Cardiac muscle cell (in vitro differentiated cells and primary cell): ENCODE results near the gene TSPAN9. TPM values are rescaled to one million over a fixed set of nuclear protein-coding genes. Genes with fewer than 3 reads are reported as not detected.

ENCODE experiments used
- DNase-seq, 2 donors: peaks; one replicate each; pipeline versions ENCODE4 v3.0.0 to v3.0.0-alpha.2; 2010 to 2017; ENCODE audit warnings: low read depth in 1 of 2, low spot score in 1 of 2
- H3K27ac ChIP-seq: fragments of 200-600 bp; sonication (generic); 2 replicates; pipeline ENCODE4 v1.5.1; 2016
- H3K27me3 ChIP-seq: fragments of 200-600 bp; sonication (generic); 2 replicates; pipeline ENCODE4 v1.6.0; 2016; ENCODE audit warnings: control low read depth
- H3K36me3 ChIP-seq: fragments of 200-600 bp; sonication (generic); 2 replicates; pipeline ENCODE4 v1.5.1; 2016; ENCODE audit warnings: control low read depth
- H3K4me1 ChIP-seq: fragments of 200-600 bp; sonication (generic); 2 replicates; pipeline ENCODE4 v1.8.1; 2017; ENCODE audit warnings: low read depth, mild to moderate bottlenecking, mixed run types
- H3K4me3 ChIP-seq: fragments of 200-600 bp; sonication (generic); 2 replicates; pipeline ENCODE4 v1.5.1; 2016; ENCODE audit warnings: mild to moderate bottlenecking
- H3K9me3 ChIP-seq: fragments of 200-600 bp; sonication (generic); 2 replicates; pipeline ENCODE4 v1.5.1; 2017; ENCODE audit warnings: low read depth, mild to moderate bottlenecking, control low read depth
- polyA plus RNA-seq: library from polyadenylated mRNA; unstranded; fragments of >200 nt; fragmentation: Nextera tagmentation; extraction: Ambion mirVana; gene quantifications from 2 replicates; pipeline ENCODE4 v1.2.1, GENCODE V29; 2016
- total RNA-seq: library from RNA; depleted of rRNA; stranded (reverse); fragments of >200 nt; gene quantifications from 2 replicates; pipeline ENCODE4 v1.2.3, GENCODE V29; 2016
- TF ChIP-seq, protein P1 (sequence below): IDR thresholded peaks from 2 replicates; pipeline ENCODE4 v1.5.1; 2012; ENCODE audit warnings: low read depth, mild to moderate bottlenecking, low read length

TSPAN9 gene
- total and polyA plus RNA-seq, 2 experiments from 2014 or later, result 13.3 to 199 TPM

DNA sequence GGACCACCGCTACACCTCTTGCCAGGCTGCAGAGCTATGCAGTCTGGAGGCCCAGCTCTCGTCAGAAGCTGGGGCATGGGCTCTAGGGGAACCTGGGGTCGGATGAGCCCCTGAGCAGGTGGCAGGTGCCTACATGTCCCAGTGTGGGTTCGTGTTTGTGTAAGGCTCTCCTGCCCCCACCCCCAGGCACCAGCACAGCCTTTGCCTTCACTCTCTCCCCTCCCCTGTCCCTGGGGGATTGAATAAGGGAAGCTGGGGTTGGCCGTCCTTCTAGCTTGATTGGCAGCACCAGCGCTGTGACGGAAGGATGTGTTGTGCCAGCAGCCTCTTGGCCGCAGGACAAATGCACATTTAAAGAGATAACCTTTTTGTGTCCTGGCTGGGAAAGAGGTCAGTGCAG is 34.8 kb upstream of the TSPAN9 start:
- no peaks in the 10 kb centered on the region for H3K27me3 ChIP-seq
- H3K36me3 ChIP-seq, result peaks cover 3% of the 10 kb centered on the region
- no peaks in the 10 kb centered on the region for H3K4me1 ChIP-seq
- TF ChIP-seq, protein P1, sequence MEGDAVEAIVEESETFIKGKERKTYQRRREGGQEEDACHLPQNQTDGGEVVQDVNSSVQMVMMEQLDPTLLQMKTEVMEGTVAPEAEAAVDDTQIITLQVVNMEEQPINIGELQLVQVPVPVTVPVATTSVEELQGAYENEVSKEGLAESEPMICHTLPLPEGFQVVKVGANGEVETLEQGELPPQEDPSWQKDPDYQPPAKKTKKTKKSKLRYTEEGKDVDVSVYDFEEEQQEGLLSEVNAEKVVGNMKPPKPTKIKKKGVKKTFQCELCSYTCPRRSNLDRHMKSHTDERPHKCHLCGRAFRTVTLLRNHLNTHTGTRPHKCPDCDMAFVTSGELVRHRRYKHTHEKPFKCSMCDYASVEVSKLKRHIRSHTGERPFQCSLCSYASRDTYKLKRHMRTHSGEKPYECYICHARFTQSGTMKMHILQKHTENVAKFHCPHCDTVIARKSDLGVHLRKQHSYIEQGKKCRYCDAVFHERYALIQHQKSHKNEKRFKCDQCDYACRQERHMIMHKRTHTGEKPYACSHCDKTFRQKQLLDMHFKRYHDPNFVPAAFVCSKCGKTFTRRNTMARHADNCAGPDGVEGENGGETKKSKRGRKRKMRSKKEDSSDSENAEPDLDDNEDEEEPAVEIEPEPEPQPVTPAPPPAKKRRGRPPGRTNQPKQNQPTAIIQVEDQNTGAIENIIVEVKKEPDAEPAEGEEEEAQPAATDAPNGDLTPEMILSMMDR, result no peak
- no peak overlapping the region for H3K27ac ChIP-seq
- no peak for DNase-seq
- no peak overlapping the region for H3K4me3 ChIP-seq
- H3K9me3 ChIP-seq, result no peaks in the 10 kb centered on the region

DNA sequence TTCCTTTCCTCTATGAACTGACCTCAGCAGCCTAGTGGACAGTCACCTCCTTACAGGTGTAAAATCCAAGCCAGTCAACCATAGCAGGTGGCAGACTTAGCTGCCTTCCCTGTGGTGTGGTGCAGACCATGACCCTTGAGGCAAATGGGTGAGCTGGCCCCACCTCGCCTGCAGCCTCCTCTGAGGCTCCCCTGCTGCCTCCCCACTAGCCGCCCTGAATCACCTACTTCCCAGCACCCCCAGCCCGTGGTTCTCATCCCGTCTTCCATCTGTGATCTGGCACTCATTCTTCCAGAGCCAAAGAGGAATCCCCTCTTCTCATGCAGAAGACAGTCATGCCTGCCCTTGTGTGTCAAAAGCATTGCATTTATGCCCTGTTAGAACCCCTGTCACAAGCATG is 34.4 kb upstream of the TSPAN9 start:
- TF ChIP-seq, protein P1, result no peak
- no peak for DNase-seq
- no peak overlapping the region for H3K27ac ChIP-seq

DNA sequence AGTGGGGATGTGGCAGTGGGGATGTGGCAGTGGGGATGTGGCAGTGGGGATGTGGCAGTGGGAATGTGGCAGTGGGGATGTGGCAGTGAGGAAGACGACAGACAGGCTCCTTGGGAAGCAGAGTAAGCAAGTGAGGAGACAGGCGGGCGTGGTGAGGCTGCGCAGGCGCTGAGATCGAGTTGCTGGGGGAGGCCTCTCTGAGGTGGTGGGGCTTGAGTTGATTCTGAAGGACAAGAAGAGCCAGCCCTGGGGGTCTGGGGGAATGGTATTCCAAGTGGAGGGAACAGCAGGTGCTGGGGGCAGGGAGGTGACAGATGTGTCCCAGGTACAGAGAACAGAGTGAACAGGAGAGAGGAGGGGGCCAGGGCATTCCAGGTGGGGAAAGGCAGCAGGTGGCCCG is 33.8 kb upstream of the TSPAN9 start:
- Histone ChIP-seq H3K27ac (no peak overlapping the region), H3K27me3 (no peaks in the 10 kb centered on the region), H3K4me1 (no peaks in the 10 kb centered on the region), H3K9me3 (no peaks in the 10 kb centered on the region), H3K4me3 (no peak overlapping the region), H3K36me3 (no peaks in the 10 kb centered on the region)
- DNase-seq, result no peak
- TF ChIP-seq, protein P1, result no peak

More for the DNA sequence above, 34.4 kb upstream of the TSPAN9 start:
- Histone ChIP-seq H3K4me1 (no peaks in the 10 kb centered on the region), H3K4me3 (no peak overlapping the region), H3K27me3 (no peaks in the 10 kb centered on the region), H3K36me3 (peaks cover 3% of the 10 kb centered on the region), H3K9me3 (no peaks in the 10 kb centered on the region)

DNA sequence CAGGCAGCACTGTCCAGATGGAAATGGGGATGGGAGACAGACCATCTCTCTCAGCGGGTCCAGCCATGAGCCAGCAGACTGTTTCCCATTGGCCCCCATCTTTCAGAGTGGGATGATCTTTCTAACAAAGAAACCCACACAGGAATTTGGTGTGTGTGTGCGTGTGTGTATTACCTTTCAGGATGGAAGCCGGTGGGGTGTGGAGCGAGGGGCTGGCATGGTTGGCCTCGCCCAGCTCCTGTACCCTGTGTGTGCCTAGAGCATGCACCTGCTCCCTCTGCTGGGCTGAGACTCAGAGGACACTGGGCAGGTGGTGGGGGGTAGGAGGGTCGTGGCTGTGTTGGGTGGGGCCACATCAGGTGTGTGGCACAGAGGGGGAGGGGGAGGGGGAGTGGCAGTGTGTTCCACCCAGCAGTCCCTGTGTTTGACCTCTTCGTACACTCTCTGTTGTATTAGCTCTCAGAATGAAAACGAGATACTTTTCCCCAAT is 33.0 kb upstream of the TSPAN9 start:
- H3K27ac ChIP-seq, result no peak overlapping the region
- no peaks in the 10 kb centered on the region for H3K4me1 ChIP-seq

DNA sequence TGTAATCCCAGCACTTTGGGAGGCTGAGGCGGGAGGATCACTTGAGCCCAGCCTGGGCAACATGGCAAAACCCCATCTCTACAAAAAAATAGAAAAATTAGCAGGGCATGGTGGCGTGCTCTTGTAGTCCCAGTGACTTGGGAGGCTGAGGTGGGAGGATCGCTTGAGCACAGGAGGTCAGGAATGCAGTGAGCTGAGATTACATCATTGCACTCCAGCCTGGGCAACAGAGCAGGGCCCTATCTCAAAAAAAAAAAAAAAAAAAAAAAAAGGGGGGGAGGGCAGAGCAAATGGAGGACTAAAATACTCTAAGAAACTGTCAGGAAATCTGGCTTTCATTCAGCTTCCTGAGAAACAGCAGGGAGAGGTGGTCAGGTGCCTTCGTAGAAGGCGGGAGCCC is 31.7 kb upstream of the TSPAN9 start:
- H3K27me3 ChIP-seq, result no peaks in the 10 kb centered on the region
- no peaks in the 10 kb centered on the region for H3K4me1 ChIP-seq
- DNase-seq, result no peak
- no peak overlapping the region for H3K4me3 ChIP-seq
- H3K36me3 ChIP-seq, result no peaks in the 10 kb centered on the region
- no peaks in the 10 kb centered on the region for H3K9me3 ChIP-seq
- TF ChIP-seq, protein P1, result no peak
- no peak overlapping the region for H3K27ac ChIP-seq

More for the DNA sequence above, 33.0 kb upstream of the TSPAN9 start:
- DNase-seq, result no peak
- H3K4me3 ChIP-seq, result no peak overlapping the region
- H3K9me3 ChIP-seq, result no peaks in the 10 kb centered on the region
- no peaks in the 10 kb centered on the region for H3K36me3 ChIP-seq
- TF ChIP-seq, protein P1, result no peak
- no peaks in the 10 kb centered on the region for H3K27me3 ChIP-seq

DNA sequence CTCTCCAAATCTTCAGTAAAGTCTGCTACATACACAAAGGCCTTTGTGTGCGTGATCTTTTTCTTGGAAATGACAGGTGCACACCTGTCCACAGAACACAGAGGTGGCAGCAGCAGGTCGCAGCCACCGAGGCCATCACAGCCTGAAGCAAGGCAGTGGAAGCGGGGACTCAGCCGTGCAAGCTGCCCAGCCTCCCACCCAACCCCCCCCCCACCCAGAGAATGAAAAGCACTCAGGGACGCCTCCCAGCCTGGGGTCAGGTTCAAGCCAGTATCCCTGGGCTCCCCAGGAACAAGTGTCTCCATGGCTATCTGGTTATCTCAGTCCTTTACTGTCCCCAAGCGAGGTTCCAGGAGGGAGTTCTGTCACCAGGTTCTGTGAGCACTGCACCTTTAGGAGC is 31.2 kb upstream of the TSPAN9 start:
- no peaks in the 10 kb centered on the region for H3K4me1 ChIP-seq
- H3K27ac ChIP-seq, result no peak overlapping the region
- no peaks in the 10 kb centered on the region for H3K36me3 ChIP-seq
- no peak for DNase-seq
- no peak overlapping the region for H3K4me3 ChIP-seq
- TF ChIP-seq, protein P1, result no peak
- no peaks in the 10 kb centered on the region for H3K9me3 ChIP-seq
- H3K27me3 ChIP-seq, result no peaks in the 10 kb centered on the region
